IMR-90 (cell line): ENCODE measurements around the gene SNX25. TPM values are rescaled to one million over a fixed set of nuclear protein-coding genes. Genes with fewer than 3 reads are reported as not detected.

Experiments used
- ATAC-seq: fragments of 200-7000 bp; cut with Tn5 transposase; 2 replicates; pipeline ENCODE4 v1.9.1; 2020; ENCODE audit warnings: low read depth, mild to moderate bottlenecking, moderate library complexity
- BruUV-seq: library from RNA; stranded (reverse); fragments of 400-500 nt; replicated peaks from 2 replicates; lab custom pipeline; 2021; lab: Mats Ljungman, UMichigan
- CTCF ChIA-PET: fragments of 300-600 bp; formaldehyde crosslinking; extraction: SDS; loops from one replicate; lab custom pipeline; 2021; ENCODE audit warnings: antibody characterized with exemption; lab: Yijun Ruan, JAX
- POLR2A ChIA-PET: fragments of 300-600 bp; sonication (Branson Sonifier 250); formaldehyde crosslinking; loops from one replicate; lab custom pipeline; 2022; ENCODE audit warnings: antibody characterized with exemption; ENCODE audit not compliant: unreplicated experiment; lab: Charles Lee
- DNase-seq: peaks from one replicate; pipeline ENCODE4 v3.0.0; 2013
- H2AFZ ChIP-seq: replicated peaks from 2 replicates; pipeline ENCODE3; 2013; ENCODE audit warnings: low read length, mild to moderate bottlenecking; ENCODE audit not compliant: poor library complexity
- H2AK5ac ChIP-seq: 2 replicates; pipeline ENCODE4 v1.6.1; 2013; ENCODE audit warnings: low read depth, low read length, inconsistent platforms
- H2AK9ac ChIP-seq: replicated peaks from 2 replicates; pipeline ENCODE3; 2013; ENCODE audit warnings: mild to moderate bottlenecking, low read depth, low read length, moderate library complexity; ENCODE audit not compliant: poor library complexity
- H2BK120ac ChIP-seq: 2 replicates; pipeline ENCODE4 v1.6.1; 2013; ENCODE audit warnings: low read depth, low read length, inconsistent platforms
- H2BK15ac ChIP-seq: 3 replicates; pipeline ENCODE4 v1.6.1; 2013; ENCODE audit warnings: low read depth, low read length, inconsistent platforms
- H2BK20ac ChIP-seq: 2 replicates; pipeline ENCODE4 v1.6.1; 2013; ENCODE audit warnings: low read depth, mild to moderate bottlenecking, inconsistent platforms, low read length, moderate library complexity
- H2BK5ac ChIP-seq: 2 replicates; pipeline ENCODE4 v1.6.1; 2013; ENCODE audit warnings: mild to moderate bottlenecking, low read depth, low read length, inconsistent platforms; ENCODE audit not compliant: poor library complexity, severe bottlenecking
- H3K14ac ChIP-seq: replicated peaks from 2 replicates; pipeline ENCODE4 v1.6.1; 2013; ENCODE audit warnings: low read depth, low read length, inconsistent platforms
- H3K18ac ChIP-seq: 2 replicates; pipeline ENCODE4 v1.6.1; 2013; ENCODE audit warnings: low read depth, low read length, control low read depth
- H3K23ac ChIP-seq: 2 replicates; pipeline ENCODE4 v1.6.1; 2013; ENCODE audit warnings: low read depth, low read length, inconsistent platforms
- H3K27ac ChIP-seq: 2 replicates; pipeline ENCODE4 v1.5.1; 2013; ENCODE audit warnings: mild to moderate bottlenecking, control low read depth, low read length; ENCODE audit not compliant: insufficient read depth
- H3K27me3 ChIP-seq: 2 replicates; pipeline ENCODE4 v1.6.1; 2013; ENCODE audit warnings: low read length; ENCODE audit not compliant: control insufficient read depth, insufficient read depth
- H3K36me3 ChIP-seq: 2 replicates; pipeline ENCODE4 v1.6.1; 2013; ENCODE audit warnings: low read length, mixed read lengths; ENCODE audit not compliant: control insufficient read depth, insufficient read depth
- H3K4ac ChIP-seq: 2 replicates; pipeline ENCODE4 v1.6.1; 2013; ENCODE audit warnings: low read depth, low read length, inconsistent platforms
- H3K4me1 ChIP-seq: 2 replicates; pipeline ENCODE4 v1.6.1; 2013; ENCODE audit warnings: low read length, mixed read lengths; ENCODE audit not compliant: control insufficient read depth, insufficient read depth
- H3K4me2 ChIP-seq: 2 replicates; pipeline ENCODE4 v1.6.1; 2013; ENCODE audit warnings: low read depth, mild to moderate bottlenecking, control low read depth, low read length, moderate library complexity
- H3K4me3 ChIP-seq: 2 replicates; pipeline ENCODE4 v1.5.1; 2013; ENCODE audit warnings: low read depth, mild to moderate bottlenecking, control low read depth, low read length, moderate library complexity; ENCODE audit not compliant: insufficient read depth
- H3K56ac ChIP-seq: 2 replicates; pipeline ENCODE4 v1.6.1; 2013; ENCODE audit warnings: low read length, inconsistent platforms; ENCODE audit not compliant: insufficient read depth; ENCODE audit errors: extremely low read depth
- H3K79me1 ChIP-seq, 2 experiments: 2 replicates each; pipeline ENCODE4 v1.6.1; 2013; ENCODE audit warnings: low read length in 2 of 2, inconsistent platforms in 1 of 2, low read depth in 1 of 2
- H3K9ac ChIP-seq: 2 replicates; pipeline ENCODE4 v1.6.1; 2013; ENCODE audit warnings: low read depth, low read length, control low read depth
- H3K9me1 ChIP-seq: 2 replicates; pipeline ENCODE4 v1.6.1; 2013; ENCODE audit warnings: low read length, inconsistent platforms; ENCODE audit not compliant: insufficient read depth
- H3K9me3 ChIP-seq: 2 replicates; pipeline ENCODE4 v1.6.1; 2013; ENCODE audit warnings: low read length; ENCODE audit not compliant: control insufficient read depth, insufficient read depth
- H4K20me1 ChIP-seq: 2 replicates; pipeline ENCODE4 v1.6.1; 2013; ENCODE audit warnings: low read length, inconsistent platforms; ENCODE audit not compliant: insufficient read depth
- H4K5ac ChIP-seq: 2 replicates; pipeline ENCODE4 v1.6.1; 2013; ENCODE audit warnings: mild to moderate bottlenecking, low read depth, low read length, control low read depth
- H4K8ac ChIP-seq, 2 experiments: 2 replicates each; pipeline ENCODE4 v1.6.1; 2013; ENCODE audit warnings: low read depth in 2 of 2, low read length in 2 of 2, control low read depth in 1 of 2, inconsistent platforms in 1 of 2
- H4K91ac ChIP-seq: 2 replicates; pipeline ENCODE4 v1.6.1; 2013; ENCODE audit warnings: low read depth, low read length, inconsistent platforms; ENCODE audit not compliant: insufficient read depth
- CEBPB ChIP-seq: IDR thresholded peaks from 2 replicates; pipeline ENCODE4 v1.6.1; 2012; ENCODE audit warnings: low read depth, low read length, improper control_type of control experiment
- CTCF ChIP-seq: conservative IDR thresholded peaks from 2 replicates; pipeline ENCODE4 v1.5.1; 2012; ENCODE audit warnings: mild to moderate bottlenecking, low read depth, low read length, improper control_type of control experiment
- FOS ChIP-seq: fragments of 150-350 bp; IDR thresholded peaks from 2 replicates; pipeline ENCODE4 v1.6.1; 2016; ENCODE audit warnings: low read depth, low read length
- MAFK ChIP-seq: IDR thresholded peaks from 2 replicates; pipeline ENCODE4 v1.6.1; 2012; ENCODE audit warnings: low read depth, low read length, improper control_type of control experiment
- POLR2A ChIP-seq: IDR thresholded peaks from 2 replicates; pipeline ENCODE4 v1.6.1; 2012; ENCODE audit warnings: mild to moderate bottlenecking, low read depth, low read length
- RCOR1 ChIP-seq: IDR thresholded peaks from 2 replicates; pipeline ENCODE4 v1.6.1; 2012; ENCODE audit warnings: mild to moderate bottlenecking, low read length, improper control_type of control experiment; ENCODE audit not compliant: insufficient replicate concordance
- WGBS, 2 experiments: methylation state at CpG; one replicate each; pipeline versions ENCODE4 v1.1.5 to v1.1.7; 2013; ENCODE audit warnings: missing lambda C conversion rate in 2 of 2; ENCODE audit not compliant: insufficient read length in 1 of 2; ENCODE audit errors: extremely low coverage in 2 of 2; 5-methylcytosine and 5-hydroxymethylcytosine counted together
- dilution Hi-C: fragments of 300-500 bp; cut with HindIII; formaldehyde crosslinking; loops from one replicate; pipeline ENCODE4 v1.14.3; 2018; ENCODE audit warnings: low sequenced_read_pairs; ENCODE audit not compliant: unreplicated experiment
- in situ Hi-C: fragments of 300-500 bp; cut with MboI; formaldehyde crosslinking; loops from 3 replicates; pipeline ENCODE4 v1.14.3; 2019; ENCODE audit warnings: low sequenced_read_pairs, inconsistent platforms, mixed read lengths
- intact Hi-C: fragments of 100-400 bp; cut with micrococcal nuclease; formaldehyde crosslinking; loops from 2 replicates; pipeline ENCODE4 v1.10.0; 2022
- polyA plus RNA-seq, 3 experiments: library from polyadenylated mRNA; depleted of rRNA; stranded (reverse); fragments of >200 nt; gene quantifications; 2 replicates each; pipeline ENCODE4 v1.2.3, GENCODE V29; 2012; ENCODE audit warnings: low replicate concordance in 1 of 3
- total RNA-seq: library from RNA; depleted of rRNA; stranded (reverse); fragments of >200 nt; gene quantifications from 2 replicates; pipeline ENCODE4 v1.2.3, GENCODE V29; 2012

Gene SNX25
- total and polyA plus RNA-seq, 2 of the 4 experiments (the other 2 are of a cell fraction) = 11.4 to 28.3 TPM

GRCh38 chr4:185358959-185359358 is 149.6 kb downstream of the SNX25 start:
- peak; percentile 49 for ATAC-seq
- POLR2A ChIA-PET = no interaction called here
- BruUV-seq = no TSS peak

More at GRCh38 chr4:185358959-185359358, 149.6 kb downstream of the SNX25 start:
- intact Hi-C loops = no loop called here
- peak overlapping the region; percentile 75 for H2BK5ac ChIP-seq
- no peaks in the 10 kb centered on the region for H3K27me3 ChIP-seq
- H3K9ac ChIP-seq = no peak overlapping the region
- H3K79me1 ChIP-seq = no peaks in the 10 kb centered on the region
- dilution Hi-C loops = no loop called here
- H3K27ac ChIP-seq = peak overlapping the region; percentile 72
- peak overlapping the region; percentile 42; the same call in 1 of the 2 replicates for H3K18ac ChIP-seq
- peak overlapping the region; percentile 8; the same call in 1 of the 3 replicates for H2BK15ac ChIP-seq
- H4K5ac ChIP-seq = peak overlapping the region; percentile 64; the same call in 1 of the 2 replicates
- in situ Hi-C loops = no loop called here
- peak overlapping the region in 1 of 2 experiments; percentile 28; a peak in 2 of 4 replicates for H4K8ac ChIP-seq
- H3K23ac ChIP-seq = no peak overlapping the region
- H3K4ac ChIP-seq = peak overlapping the region; percentile 33; the same call in 1 of the 2 replicates
- DNase-seq = peak; percentile 38
- no peak overlapping the region for H3K56ac ChIP-seq
- H2AK5ac ChIP-seq = peak overlapping the region; percentile 0; the same call in 1 of the 2 replicates
- H4K20me1 ChIP-seq = no peaks in the 10 kb centered on the region
- 0 out of 2 replicates have a peak overlapping the region, but pooled peaks have one; percentile 27 for H3K14ac ChIP-seq
- CTCF ChIA-PET = interaction anchor here (0.5 to 0.7 kb wide), 2 partner anchors 13 to 191 kb away, joined by 4 to 6 read pairs; no protein-coding TSS in a partner anchor
- H3K9me3 ChIP-seq = no peaks in the 10 kb centered on the region
- H4K91ac ChIP-seq = peak overlapping the region; percentile 5; the same call in 1 of the 2 replicates
- H2AFZ ChIP-seq = no peak overlapping the region
- peaks cover 9% of the 10 kb centered on the region for H3K36me3 ChIP-seq
- no peak for TF ChIP-seq POLR2A
- TF ChIP-seq CTCF = no peak
- TF ChIP-seq CEBPB = no peak
- no peak for TF ChIP-seq MAFK
- no peak for TF ChIP-seq RCOR1
- no peak for TF ChIP-seq FOS
- no peak overlapping the region for H2AK9ac ChIP-seq
- peaks cover 5% of the 10 kb centered on the region for H3K4me1 ChIP-seq
- H3K4me2 ChIP-seq = no peak overlapping the region
- H3K9me1 ChIP-seq = 0 out of 2 replicates have a peak, but pooled peaks cover 3% of the 10 kb centered on the region
- peak overlapping the region; percentile 51; the same call in 1 of the 2 replicates for H2BK120ac ChIP-seq
- no peak overlapping the region for H3K4me3 ChIP-seq
- WGBS, 2 experiments = 73% methylated on average over 2 of the region's 4 CpGs; no CpG with 5 or more reads in 1 of the 2 experiments
- 0 out of 2 replicates have a peak overlapping the region, but pooled peaks have one; percentile 21 for H2BK20ac ChIP-seq
